ENCODE results near the gene TMEM185A.

DNA sequence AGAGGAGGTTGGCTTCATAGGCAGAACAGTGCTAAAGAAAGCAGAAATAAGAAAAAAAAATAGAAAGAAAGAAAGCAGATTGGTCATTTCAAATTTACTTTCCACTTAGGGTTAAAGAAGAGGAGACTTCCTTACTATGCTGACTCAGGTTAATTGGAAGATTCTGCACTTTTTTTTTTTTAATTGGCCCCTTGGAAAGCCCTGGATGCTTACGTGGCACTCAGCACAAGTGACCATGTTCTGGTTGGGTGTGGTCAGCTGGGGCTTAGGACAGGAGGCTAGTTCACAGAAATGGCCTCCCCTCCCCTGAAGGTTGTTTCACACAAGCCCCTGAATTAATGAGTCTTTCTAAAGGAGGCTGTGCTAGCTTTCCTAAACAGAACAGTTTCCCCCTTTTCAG is 58.8 kb downstream of the TMEM185A start:
- TF ChIP-seq, protein P1, sequence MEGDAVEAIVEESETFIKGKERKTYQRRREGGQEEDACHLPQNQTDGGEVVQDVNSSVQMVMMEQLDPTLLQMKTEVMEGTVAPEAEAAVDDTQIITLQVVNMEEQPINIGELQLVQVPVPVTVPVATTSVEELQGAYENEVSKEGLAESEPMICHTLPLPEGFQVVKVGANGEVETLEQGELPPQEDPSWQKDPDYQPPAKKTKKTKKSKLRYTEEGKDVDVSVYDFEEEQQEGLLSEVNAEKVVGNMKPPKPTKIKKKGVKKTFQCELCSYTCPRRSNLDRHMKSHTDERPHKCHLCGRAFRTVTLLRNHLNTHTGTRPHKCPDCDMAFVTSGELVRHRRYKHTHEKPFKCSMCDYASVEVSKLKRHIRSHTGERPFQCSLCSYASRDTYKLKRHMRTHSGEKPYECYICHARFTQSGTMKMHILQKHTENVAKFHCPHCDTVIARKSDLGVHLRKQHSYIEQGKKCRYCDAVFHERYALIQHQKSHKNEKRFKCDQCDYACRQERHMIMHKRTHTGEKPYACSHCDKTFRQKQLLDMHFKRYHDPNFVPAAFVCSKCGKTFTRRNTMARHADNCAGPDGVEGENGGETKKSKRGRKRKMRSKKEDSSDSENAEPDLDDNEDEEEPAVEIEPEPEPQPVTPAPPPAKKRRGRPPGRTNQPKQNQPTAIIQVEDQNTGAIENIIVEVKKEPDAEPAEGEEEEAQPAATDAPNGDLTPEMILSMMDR (conservative IDR thresholded peaks at IDR 0.05; ENCODE audit: low read length): no peak
- no peak for TF ChIP-seq EZH2phosphoT487 (IDR thresholded peaks at IDR 0.05; ENCODE audit: borderline replicate concordance, low read depth, low read length)

All from OCI-LY7 (cell line).